Keratinocyte (primary cell): ENCODE data around the gene DDX20.

Experiments
- EZH2 ChIP-seq: IDR thresholded peaks from one replicate; pipeline ENCODE4 v1.6.1; 2012; ENCODE audit warnings: inconsistent platforms, mild to moderate bottlenecking, low read length, moderate library complexity
- TF ChIP-seq, protein P1 (sequence below), 3 experiments: IDR thresholded peaks in 1 of 3; conservative IDR thresholded peaks in 1 of 3; optimal IDR thresholded peaks in 1 of 3; 2 replicates in 2 of 3; 3 replicates in 1 of 3; pipeline versions ENCODE3 to v1.5.1; 2011; ENCODE audit warnings: low read length in 3 of 3, mild to moderate bottlenecking in 3 of 3, moderate library complexity in 2 of 3, control low read depth in 1 of 3, inconsistent platforms in 1 of 3; ENCODE audit not compliant: insufficient read depth in 2 of 3; ENCODE audit errors: extremely low read depth in 1 of 3

- TF ChIP-seq, protein P1, sequence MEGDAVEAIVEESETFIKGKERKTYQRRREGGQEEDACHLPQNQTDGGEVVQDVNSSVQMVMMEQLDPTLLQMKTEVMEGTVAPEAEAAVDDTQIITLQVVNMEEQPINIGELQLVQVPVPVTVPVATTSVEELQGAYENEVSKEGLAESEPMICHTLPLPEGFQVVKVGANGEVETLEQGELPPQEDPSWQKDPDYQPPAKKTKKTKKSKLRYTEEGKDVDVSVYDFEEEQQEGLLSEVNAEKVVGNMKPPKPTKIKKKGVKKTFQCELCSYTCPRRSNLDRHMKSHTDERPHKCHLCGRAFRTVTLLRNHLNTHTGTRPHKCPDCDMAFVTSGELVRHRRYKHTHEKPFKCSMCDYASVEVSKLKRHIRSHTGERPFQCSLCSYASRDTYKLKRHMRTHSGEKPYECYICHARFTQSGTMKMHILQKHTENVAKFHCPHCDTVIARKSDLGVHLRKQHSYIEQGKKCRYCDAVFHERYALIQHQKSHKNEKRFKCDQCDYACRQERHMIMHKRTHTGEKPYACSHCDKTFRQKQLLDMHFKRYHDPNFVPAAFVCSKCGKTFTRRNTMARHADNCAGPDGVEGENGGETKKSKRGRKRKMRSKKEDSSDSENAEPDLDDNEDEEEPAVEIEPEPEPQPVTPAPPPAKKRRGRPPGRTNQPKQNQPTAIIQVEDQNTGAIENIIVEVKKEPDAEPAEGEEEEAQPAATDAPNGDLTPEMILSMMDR (optimal IDR thresholded peaks at IDR 0.05 in 1 of 3, IDR thresholded peaks at IDR 0.05 in 1 of 3, conservative IDR thresholded peaks at IDR 0.05 in 1 of 3; ENCODE audit: extremely low read depth in 1 of 3, insufficient read depth in 2 of 3, low read length in 3 of 3), result no peak
- no peak for TF ChIP-seq EZH2
Measured at GRCh38 chr1:111776861-111777260, 21.2 kb downstream of the DDX20 start.
